ENCODE data around the gene CACNA2D4.

Gene CACNA2D4

DNA sequence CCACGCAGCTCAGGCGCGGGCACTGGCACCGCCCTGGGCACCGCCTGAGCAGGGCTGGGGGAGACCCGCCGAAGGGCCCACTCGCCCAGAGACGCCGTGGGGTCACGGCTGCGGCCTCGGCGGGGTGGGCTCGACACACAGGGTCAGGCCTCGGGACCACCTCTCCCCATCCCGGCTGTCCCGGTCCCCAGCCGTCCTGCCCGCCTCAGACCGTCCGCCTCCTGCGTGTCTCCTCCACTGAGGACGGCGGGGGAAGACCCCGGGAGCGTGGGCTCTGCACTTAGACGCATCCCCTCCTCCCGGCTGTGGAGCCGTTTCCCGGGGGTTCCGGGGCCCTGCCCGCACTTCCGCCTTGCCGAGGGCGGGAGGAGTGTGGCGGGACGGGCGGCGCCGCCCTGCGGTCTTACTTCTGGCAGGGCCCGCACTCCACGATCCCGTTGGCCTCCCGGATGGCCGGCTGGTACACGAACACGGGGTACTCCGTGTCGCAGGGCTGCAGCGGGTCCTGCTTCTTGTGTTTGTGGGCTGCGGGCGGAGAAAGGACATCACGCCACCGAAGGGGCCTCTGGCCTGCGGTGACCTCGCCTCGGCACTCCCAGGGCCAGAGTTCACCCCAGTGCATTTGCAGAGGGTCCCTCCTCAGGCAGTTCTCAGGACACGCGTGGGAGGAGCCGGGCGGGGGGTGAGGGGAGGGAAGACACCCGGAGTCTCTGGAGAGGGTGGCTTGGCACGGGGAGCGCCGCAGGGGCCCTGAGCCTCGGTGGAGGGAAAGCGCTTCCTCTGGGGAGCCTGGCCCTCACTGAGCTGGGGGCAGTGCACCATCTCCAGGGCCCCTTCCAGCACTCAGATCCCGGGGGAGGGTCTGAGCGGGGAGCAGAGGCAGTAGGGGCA, 121.2 kb downstream of the CACNA2D4 start:
- TF ChIP-seq, protein P1, sequence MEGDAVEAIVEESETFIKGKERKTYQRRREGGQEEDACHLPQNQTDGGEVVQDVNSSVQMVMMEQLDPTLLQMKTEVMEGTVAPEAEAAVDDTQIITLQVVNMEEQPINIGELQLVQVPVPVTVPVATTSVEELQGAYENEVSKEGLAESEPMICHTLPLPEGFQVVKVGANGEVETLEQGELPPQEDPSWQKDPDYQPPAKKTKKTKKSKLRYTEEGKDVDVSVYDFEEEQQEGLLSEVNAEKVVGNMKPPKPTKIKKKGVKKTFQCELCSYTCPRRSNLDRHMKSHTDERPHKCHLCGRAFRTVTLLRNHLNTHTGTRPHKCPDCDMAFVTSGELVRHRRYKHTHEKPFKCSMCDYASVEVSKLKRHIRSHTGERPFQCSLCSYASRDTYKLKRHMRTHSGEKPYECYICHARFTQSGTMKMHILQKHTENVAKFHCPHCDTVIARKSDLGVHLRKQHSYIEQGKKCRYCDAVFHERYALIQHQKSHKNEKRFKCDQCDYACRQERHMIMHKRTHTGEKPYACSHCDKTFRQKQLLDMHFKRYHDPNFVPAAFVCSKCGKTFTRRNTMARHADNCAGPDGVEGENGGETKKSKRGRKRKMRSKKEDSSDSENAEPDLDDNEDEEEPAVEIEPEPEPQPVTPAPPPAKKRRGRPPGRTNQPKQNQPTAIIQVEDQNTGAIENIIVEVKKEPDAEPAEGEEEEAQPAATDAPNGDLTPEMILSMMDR (IDR thresholded peaks at IDR 0.05; ENCODE audit: control insufficient read depth, insufficient read depth, low read depth, low read length, missing control alignments) = no peak
- H3K4me3 ChIP-seq (ENCODE audit: control insufficient read depth, low read depth, low read length) = peak overlapping the region; percentile 45

DNA sequence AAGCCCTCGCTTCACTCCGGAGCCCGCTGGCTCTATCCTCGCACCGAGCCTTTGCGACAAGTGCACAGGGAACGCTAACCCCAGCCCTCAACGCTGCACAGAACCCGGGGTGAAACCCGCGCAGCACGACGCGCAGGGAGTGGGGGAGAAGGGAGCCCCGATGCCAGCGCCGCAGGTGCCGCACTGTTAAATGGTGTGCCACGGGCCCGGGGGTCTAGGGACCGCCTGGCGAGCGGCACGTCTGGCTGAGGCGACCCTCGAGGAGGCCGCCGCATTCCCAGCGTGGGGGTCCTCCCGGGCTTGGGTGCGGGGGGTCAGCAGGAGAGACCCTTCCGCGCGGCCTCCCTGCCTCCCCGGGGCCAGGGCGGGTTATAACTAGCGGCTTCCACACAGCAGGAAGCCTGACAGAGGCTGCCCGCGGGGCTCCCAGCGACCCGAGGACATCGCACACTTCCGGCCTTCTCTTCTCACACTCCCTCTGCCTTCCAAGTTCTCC, 121.9 kb downstream of the CACNA2D4 start:
- no peak for DNase-seq (ENCODE audit: low read depth)
- peak overlapping the region; percentile 45 for H3K4me3 ChIP-seq (ENCODE audit: control insufficient read depth, low read depth, low read length)
- TF ChIP-seq, protein P1 (IDR thresholded peaks at IDR 0.05; ENCODE audit: control insufficient read depth, insufficient read depth, low read depth, low read length, missing control alignments) = no peak

More for the DNA sequence above, 121.2 kb downstream of the CACNA2D4 start:
- DNase-seq (ENCODE audit: low read depth) = no peak

DNA sequence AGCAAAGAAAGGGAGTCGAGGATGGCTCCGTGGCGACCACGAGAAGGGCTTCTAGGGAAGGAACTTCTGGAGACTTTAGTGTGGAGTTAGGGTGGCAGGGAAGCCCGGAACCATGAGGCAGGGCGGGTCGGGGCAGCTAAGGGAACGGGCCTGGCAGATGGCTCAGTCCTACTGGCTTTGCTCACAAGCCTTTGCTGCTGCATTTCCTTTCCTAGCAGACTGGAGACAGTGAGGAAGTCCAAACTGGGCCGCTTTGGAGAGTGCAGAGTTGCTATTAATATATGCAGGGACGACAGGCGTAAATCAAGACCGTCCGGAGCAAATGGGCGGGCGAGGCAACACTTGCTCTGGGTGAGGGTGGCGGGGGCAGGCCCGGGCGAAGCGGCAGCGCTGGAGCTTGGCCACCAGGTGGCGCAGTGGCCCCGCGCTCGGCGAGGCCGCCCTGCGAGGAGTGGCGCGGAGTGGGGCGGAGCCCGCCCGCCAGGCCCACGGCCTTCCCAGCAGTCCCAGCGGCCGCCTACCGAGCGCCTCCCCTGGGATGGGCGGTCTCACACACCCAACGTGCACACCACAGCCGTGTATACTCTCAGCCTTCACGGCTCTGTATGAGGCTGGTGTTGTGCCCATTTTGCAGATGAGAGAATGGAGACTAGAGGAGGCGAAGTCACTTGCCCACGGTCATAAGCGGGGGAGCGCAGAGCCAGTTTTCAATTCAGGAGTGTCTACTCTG, 122.5 kb downstream of the CACNA2D4 start:
- TF ChIP-seq, protein P1 (IDR thresholded peaks at IDR 0.05; ENCODE audit: control insufficient read depth, insufficient read depth, low read depth, low read length, missing control alignments) = peak; percentile 71
- peak overlapping the region; percentile 45 for H3K4me3 ChIP-seq (ENCODE audit: control insufficient read depth, low read depth, low read length)
- peak; percentile 35 for DNase-seq (ENCODE audit: low read depth)

DNA sequence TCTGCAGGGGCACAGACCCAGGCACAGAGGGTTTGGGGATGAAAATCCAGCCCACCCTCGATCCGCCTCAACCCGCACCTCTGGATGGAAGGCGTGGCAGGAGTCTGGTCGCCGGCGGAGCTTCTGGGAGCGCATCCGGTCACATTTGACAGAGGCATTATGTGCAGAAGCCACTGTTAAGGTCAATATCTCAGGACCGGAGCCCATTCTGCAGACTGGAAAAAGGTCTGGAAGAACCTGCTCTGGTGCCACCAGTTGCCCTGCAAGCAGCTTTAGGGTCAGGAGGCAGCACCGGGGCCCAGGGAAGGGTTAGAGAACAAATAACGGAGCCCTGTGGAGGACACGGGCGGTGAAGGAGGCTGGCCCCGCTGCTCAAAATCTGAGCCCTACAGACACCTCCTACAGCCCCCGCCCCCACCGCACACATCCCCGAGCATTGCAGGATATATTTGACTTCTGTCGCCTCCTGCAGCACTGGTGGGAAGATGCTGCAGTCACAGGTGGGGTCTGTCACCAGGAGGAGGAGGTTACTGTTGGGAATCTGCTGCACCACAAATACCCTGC, 123.1 kb downstream of the CACNA2D4 start:
- H3K4me3 ChIP-seq (ENCODE audit: control insufficient read depth, low read depth, low read length) = no peak overlapping the region
- TF ChIP-seq, protein P1 (IDR thresholded peaks at IDR 0.05; ENCODE audit: control insufficient read depth, insufficient read depth, low read depth, low read length, missing control alignments) = no peak
- DNase-seq (ENCODE audit: low read depth) = no peak

GRCh38 chr12:1794440-1795090, 123.9 kb downstream of the CACNA2D4 start:
- TF ChIP-seq, protein P1 (IDR thresholded peaks at IDR 0.05; ENCODE audit: control insufficient read depth, insufficient read depth, low read depth, low read length, missing control alignments) = no peak
- H3K4me3 ChIP-seq (ENCODE audit: control insufficient read depth, low read depth, low read length) = no peak overlapping the region
- no peak for DNase-seq (ENCODE audit: low read depth)

Measured in AG09309 (cell line).